T-helper 1 cell (primary cell): ENCODE results near the gene HGS.
A peak's percentile ranks its signal among the peaks of the same experiment; 100 is the strongest.

ENCODE experiments used
- DNase-seq, 5 donors: peaks; one replicate each; pipeline ENCODE4 v3.0.0-alpha.2; 2012 to 2020

Gene HGS

GRCh38 chr17:81687770-81688541 lies 4.1 kb downstream of the HGS start:
- no peak for DNase-seq

GRCh38 chr17:81688616-81689015 lies 4.8 kb downstream of the HGS start:
- no peak for DNase-seq

GRCh38 chr17:81690066-81690465 lies 6.3 kb downstream of the HGS start:
- DNase-seq, result no peak

GRCh38 chr17:81690549-81690948 lies 6.7 kb downstream of the HGS start:
- no peak for DNase-seq

GRCh38 chr17:81691196-81691595 lies 7.4 kb downstream of the HGS start:
- no peak for DNase-seq

- DNase-seq, result no peak
Observed at GRCh38 chr17:81691608-81692007, 7.8 kb downstream of the HGS start.

GRCh38 chr17:81693509-81694210 lies 9.8 kb downstream of the HGS start:
- DNase-seq, result no peak

GRCh38 chr17:81694810-81695209 lies 11.0 kb downstream of the HGS start:
- DNase-seq, result no peak

- no peak for DNase-seq
Observed at GRCh38 chr17:81695211-81695610, 11.4 kb downstream of the HGS start.

- DNase-seq, result no peak
Observed at GRCh38 chr17:81695801-81696200, 12.0 kb downstream of the HGS start.

GRCh38 chr17:81696218-81696941 lies 12.6 kb downstream of the HGS start:
- DNase-seq, result no peak

GRCh38 chr17:81697261-81698044 lies 13.6 kb downstream of the HGS start:
- DNase-seq, result no peak

GRCh38 chr17:81700353-81701287 lies 16.8 kb downstream of the HGS start:
- DNase-seq, result no peak

GRCh38 chr17:81701288-81702071 lies 17.7 kb downstream of the HGS start:
- no peak for DNase-seq

- DNase-seq, result peak; percentile 76 to 91 (median 84)
Observed at GRCh38 chr17:81702934-81703746, 19.3 kb downstream of the HGS start, which contains the start of gene MRPL12. TSS of gene MRPL12 (plus strand) at chr17:81703367. CDS start at chr17:81703502, 135 bp downstream.

GRCh38 chr17:81703747-81704654 lies 20.2 kb downstream of the HGS start:
- no peak for DNase-seq

GRCh38 chr17:81705518-81706231 lies 21.9 kb downstream of the HGS start:
- no peak for DNase-seq

GRCh38 chr17:81706232-81706611 lies 22.4 kb downstream of the HGS start:
- no peak for DNase-seq
